Lung (tissue), 12 donors: ENCODE data around the gene SFMBT1. TPM values are rescaled to one million over a fixed set of nuclear protein-coding genes. Genes with fewer than 3 reads are reported as not detected.

Experiments
- ATAC-seq: fragments of 200-7000 bp; cut with Tn5 transposase; one replicate; pipeline ENCODE4 v1.9.1; 2020; ENCODE audit warnings: moderate number of reproducible peaks; ENCODE audit not compliant: insufficient read depth, low FRiP score
- DNase-seq, 3 donors: peaks; one replicate each; pipeline ENCODE4 v3.0.0-alpha.2; 2013 to 2017
- H3K27ac ChIP-seq, 2 donors: one replicate each; pipeline ENCODE4 v1.5.1; 2013; ENCODE audit warnings: mild to moderate bottlenecking in 2 of 2, moderate library complexity in 2 of 2, control low read depth in 1 of 2, inconsistent platforms in 1 of 2, low read depth in 1 of 2, low read length in 1 of 2
- H3K27me3 ChIP-seq, 3 donors: one replicate each; pipeline ENCODE4 v1.5.1; 2013; ENCODE audit warnings: low read length in 2 of 3; ENCODE audit not compliant: control insufficient read depth in 3 of 3, insufficient read depth in 3 of 3
- H3K36me3 ChIP-seq, 4 donors: one replicate each; pipeline ENCODE4 v1.5.1; 2013; ENCODE audit warnings: low read length in 4 of 4, mild to moderate bottlenecking in 1 of 4, moderate library complexity in 1 of 4; ENCODE audit not compliant: control insufficient read depth in 4 of 4, insufficient read depth in 4 of 4
- H3K4me1 ChIP-seq, 5 donors: one replicate each; pipeline ENCODE4 v1.5.1; 2013; ENCODE audit warnings: low read length in 5 of 5, mild to moderate bottlenecking in 2 of 5, moderate library complexity in 1 of 5; ENCODE audit not compliant: control insufficient read depth in 5 of 5, insufficient read depth in 5 of 5
- H3K4me3 ChIP-seq: one replicate; pipeline ENCODE4 v1.5.1; 2013; ENCODE audit warnings: mild to moderate bottlenecking, control low read depth, moderate library complexity
- H3K9ac ChIP-seq, 2 donors: one replicate each; pipeline ENCODE4 v1.5.1; 2013; ENCODE audit warnings: low read length in 2 of 2, control low read depth in 1 of 2; ENCODE audit not compliant: insufficient read depth in 1 of 2
- H3K9me3 ChIP-seq, 4 donors: one replicate each; pipeline ENCODE4 v1.5.1; 2013; ENCODE audit warnings: low read length in 3 of 4, mild to moderate bottlenecking in 1 of 4, moderate library complexity in 1 of 4; ENCODE audit not compliant: control insufficient read depth in 4 of 4, insufficient read depth in 3 of 4
- CTCF ChIP-seq: IDR thresholded peaks from 2 replicates; pipeline ENCODE4 v1.5.1; 2012; ENCODE audit warnings: mild to moderate bottlenecking; ENCODE audit errors: control extremely low read depth, extremely low read depth
- WGBS, 2 donors: extraction: QIAGEN DNeasy Blood & Tissue Kit; methylation state at CpG; one replicate each; pipeline ENCODE4 v1.1.7; 2013; 5-methylcytosine and 5-hydroxymethylcytosine counted together
- polyA plus RNA-seq, 2 donors: library from polyadenylated mRNA; stranded (reverse); fragments of 200-250 nt; gene quantifications; one replicate each; pipeline ENCODE4 v1.2.1, GENCODE V29; 2013
- total RNA-seq, 2 donors: library from RNA; depleted of rRNA in 1 of 2; stranded (reverse); fragments of >200 nt in 1 of 2; gene quantifications; one replicate each; pipeline ENCODE4 v1.2.1, GENCODE V29; 2014 to 2021
- donor health status: control.
- donor health status: control.
- donor health status: Bipolar disorder and iron deficiency.
- donor health status: healthy.
- donor health status: DM: yes; HTN: yes; CAD: no.

SFMBT1 gene
- total and polyA plus RNA-seq, 4 donors = 3.4 to 19.2 (median 9.7) TPM

- peaks cover 0 to 4% (median 0%) of the 10 kb centered on the region in 4 donors for H3K36me3 ChIP-seq
- H3K27me3 ChIP-seq = no peaks in the 10 kb centered on the region
- WGBS, 2 donors = 81 to 94% methylated on average over 5 of the region's 5 CpGs
- no peak overlapping the region for H3K9ac ChIP-seq
- ATAC-seq (no peak), DNase-seq (no peak)
- H3K27ac ChIP-seq = no peak overlapping the region
- no peaks in the 10 kb centered on the region for H3K9me3 ChIP-seq
- H3K4me1 ChIP-seq = peaks cover 0 to 13% (median 5%) of the 10 kb centered on the region in 5 donors
- H3K4me3 ChIP-seq = no peak overlapping the region
- TF ChIP-seq CTCF = no peak
These were observed 35.4 kb upstream of the SFMBT1 start for GRCh38 chr3:53081318-53081717.

- H3K27me3 ChIP-seq = no peaks in the 10 kb centered on the region
- no peak for DNase-seq
- H3K36me3 ChIP-seq = peaks cover 0 to 4% (median 0%) of the 10 kb centered on the region in 4 donors
- H3K27ac ChIP-seq = no peak overlapping the region
- H3K9ac ChIP-seq = no peak overlapping the region
- H3K4me3 ChIP-seq = no peak overlapping the region
- no peaks in the 10 kb centered on the region for H3K9me3 ChIP-seq
- no peak for ATAC-seq
- TF ChIP-seq CTCF = no peak
- 90 to 91% methylated on average over 7 of the region's 7 CpGs for WGBS, 2 donors
- peaks cover 0 to 13% (median 5%) of the 10 kb centered on the region in 5 donors for H3K4me1 ChIP-seq
These were observed 34.8 kb upstream of the SFMBT1 start for GRCh38 chr3:53080612-53081205.

GRCh38 chr3:53079791-53080555, 34.1 kb upstream of the SFMBT1 start:
- no peak overlapping the region for H3K9ac ChIP-seq
- H3K4me1 ChIP-seq = peaks cover 0 to 13% (median 4%) of the 10 kb centered on the region in 5 donors
- TF ChIP-seq CTCF = no peak
- no peak overlapping the region for H3K4me3 ChIP-seq
- H3K36me3 ChIP-seq = peaks cover 0 to 2% (median 0%) of the 10 kb centered on the region in 4 donors
- ATAC-seq (no peak), DNase-seq (no peak)
- no peaks in the 10 kb centered on the region for H3K9me3 ChIP-seq
- no peak overlapping the region for H3K27ac ChIP-seq
- no peaks in the 10 kb centered on the region for H3K27me3 ChIP-seq
- 90 to 93% methylated on average over 12 of the region's 12 CpGs for WGBS, 2 donors
